Loucy (cell line): ENCODE data around the gene PARP15.

Source experiments
- EZH2phosphoT487 ChIP-seq: fragments of 200-600 bp; IDR thresholded peaks from 2 replicates; pipeline ENCODE4 v1.6.1; 2018; ENCODE audit warnings: antibody characterized with exemption, mild to moderate bottlenecking, moderate library complexity, borderline replicate concordance
- TF ChIP-seq, protein P1 (sequence below): fragments of 200-600 bp; sonication (generic); conservative IDR thresholded peaks from 2 replicates; pipeline ENCODE4 v1.5.1; 2014; ENCODE audit warnings: mild to moderate bottlenecking, antibody characterized with exemption, low read length

DNA sequence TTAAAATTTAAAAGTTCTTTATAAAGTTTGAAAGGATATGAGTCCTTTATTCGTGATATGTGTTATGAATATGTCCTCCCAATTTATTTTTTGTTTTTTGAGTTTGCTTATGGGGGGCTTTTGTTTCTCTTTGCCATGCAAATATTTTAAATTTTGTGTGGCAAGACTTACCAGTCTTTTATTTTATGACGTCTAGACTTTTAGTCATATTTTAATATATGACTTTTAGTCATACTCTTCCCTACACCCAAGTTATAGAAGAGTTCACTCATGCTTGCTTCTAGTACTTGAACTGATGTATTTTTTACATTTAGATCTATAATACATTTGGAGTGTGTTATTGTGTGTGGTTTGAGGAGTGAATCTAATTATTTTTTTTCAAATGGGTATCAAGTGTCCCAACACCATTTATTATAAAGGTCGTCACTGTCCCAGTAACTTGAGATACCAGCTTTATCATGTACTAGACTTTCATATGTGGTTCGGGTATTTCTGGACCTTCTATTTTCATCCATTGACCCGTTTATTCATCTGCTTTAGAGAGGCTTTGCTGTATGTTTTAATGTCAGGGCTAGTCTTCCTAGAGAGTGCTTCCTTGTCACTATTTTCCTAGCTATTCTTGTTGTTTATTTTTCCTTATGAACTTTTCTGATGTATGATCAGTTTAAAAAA lies 755 bp downstream of the PARP15 start:
- TF ChIP-seq, protein P1, sequence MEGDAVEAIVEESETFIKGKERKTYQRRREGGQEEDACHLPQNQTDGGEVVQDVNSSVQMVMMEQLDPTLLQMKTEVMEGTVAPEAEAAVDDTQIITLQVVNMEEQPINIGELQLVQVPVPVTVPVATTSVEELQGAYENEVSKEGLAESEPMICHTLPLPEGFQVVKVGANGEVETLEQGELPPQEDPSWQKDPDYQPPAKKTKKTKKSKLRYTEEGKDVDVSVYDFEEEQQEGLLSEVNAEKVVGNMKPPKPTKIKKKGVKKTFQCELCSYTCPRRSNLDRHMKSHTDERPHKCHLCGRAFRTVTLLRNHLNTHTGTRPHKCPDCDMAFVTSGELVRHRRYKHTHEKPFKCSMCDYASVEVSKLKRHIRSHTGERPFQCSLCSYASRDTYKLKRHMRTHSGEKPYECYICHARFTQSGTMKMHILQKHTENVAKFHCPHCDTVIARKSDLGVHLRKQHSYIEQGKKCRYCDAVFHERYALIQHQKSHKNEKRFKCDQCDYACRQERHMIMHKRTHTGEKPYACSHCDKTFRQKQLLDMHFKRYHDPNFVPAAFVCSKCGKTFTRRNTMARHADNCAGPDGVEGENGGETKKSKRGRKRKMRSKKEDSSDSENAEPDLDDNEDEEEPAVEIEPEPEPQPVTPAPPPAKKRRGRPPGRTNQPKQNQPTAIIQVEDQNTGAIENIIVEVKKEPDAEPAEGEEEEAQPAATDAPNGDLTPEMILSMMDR: no peak
- no peak for TF ChIP-seq EZH2phosphoT487
